Measurements from ENCODE around the gene C3orf70. TPM values are rescaled to one million over a fixed set of nuclear protein-coding genes. Genes with fewer than 3 reads are reported as not detected.
"Not testable (repeated sequence)": the region's sequence is repeated elsewhere in the genome, so short reads cannot be mapped to it uniquely, and the experiment has no call there.

The C3orf70 gene
- polyA plus RNA-seq, 3 donors, result 0.23 to 1.6 (median 1.1) TPM

DNA sequence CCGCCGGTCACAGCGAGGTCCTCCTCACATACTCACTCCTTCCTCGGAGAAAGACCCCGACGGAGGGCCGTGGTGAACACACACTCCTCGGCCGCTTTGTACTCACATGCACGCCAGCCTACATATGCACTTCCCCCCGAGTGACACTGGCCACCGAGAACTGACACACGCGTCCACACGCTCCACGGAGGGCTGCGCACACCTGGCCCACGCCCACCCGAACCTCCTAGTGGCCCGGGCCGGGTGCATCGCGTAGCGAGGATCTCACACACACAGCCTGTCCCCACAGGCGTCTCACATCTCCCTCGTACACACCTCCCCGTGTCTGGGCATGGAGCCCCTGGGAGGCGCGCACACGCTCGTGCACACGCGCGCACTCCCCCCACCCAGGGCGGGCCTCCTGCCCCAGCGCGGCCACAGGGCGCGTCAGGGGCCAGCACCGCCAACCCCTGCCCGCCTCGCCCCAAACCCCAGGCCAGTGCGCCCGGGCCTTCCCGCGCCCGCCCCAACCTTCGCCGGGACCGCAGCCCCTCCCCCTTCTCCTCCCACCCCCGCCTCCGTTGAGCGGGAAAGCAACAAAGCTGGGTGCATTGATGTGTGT, 411 bp upstream of the C3orf70 start:
- no peak overlapping the region for H3K27ac ChIP-seq (ENCODE audit: low read depth, low read length)
- WGBS, 3 donors, result 1 to 2% (median 2%) methylated on average over 47 to 53 of the region's 53 CpGs

DNA sequence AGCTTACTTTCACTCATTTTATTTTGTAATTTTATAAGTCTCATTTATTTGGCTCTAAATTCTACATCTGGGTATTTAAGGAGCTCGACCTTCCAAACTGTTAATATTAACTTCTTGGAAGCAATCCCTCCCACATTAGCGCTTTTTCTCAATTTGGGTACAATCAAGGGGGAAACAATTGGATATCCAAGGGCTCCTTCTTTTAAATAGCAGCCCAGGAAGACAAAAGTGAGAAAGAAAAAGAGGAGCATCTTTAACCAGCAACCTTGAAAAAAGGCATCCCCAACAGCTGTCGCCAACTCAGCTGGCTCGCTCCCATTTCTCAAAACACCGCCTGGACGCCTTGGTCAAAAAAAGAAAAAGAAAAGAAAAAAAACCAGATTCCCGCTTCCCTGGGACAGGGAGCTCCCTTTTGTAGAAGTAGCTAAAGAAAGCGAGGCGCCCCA, 873 bp downstream of the C3orf70 start:
- WGBS, 3 donors, result 4 to 5% (median 5%) methylated on average over 9 of the region's 9 CpGs
- no peak overlapping the region for H3K27ac ChIP-seq (ENCODE audit: low read depth, low read length)

DNA sequence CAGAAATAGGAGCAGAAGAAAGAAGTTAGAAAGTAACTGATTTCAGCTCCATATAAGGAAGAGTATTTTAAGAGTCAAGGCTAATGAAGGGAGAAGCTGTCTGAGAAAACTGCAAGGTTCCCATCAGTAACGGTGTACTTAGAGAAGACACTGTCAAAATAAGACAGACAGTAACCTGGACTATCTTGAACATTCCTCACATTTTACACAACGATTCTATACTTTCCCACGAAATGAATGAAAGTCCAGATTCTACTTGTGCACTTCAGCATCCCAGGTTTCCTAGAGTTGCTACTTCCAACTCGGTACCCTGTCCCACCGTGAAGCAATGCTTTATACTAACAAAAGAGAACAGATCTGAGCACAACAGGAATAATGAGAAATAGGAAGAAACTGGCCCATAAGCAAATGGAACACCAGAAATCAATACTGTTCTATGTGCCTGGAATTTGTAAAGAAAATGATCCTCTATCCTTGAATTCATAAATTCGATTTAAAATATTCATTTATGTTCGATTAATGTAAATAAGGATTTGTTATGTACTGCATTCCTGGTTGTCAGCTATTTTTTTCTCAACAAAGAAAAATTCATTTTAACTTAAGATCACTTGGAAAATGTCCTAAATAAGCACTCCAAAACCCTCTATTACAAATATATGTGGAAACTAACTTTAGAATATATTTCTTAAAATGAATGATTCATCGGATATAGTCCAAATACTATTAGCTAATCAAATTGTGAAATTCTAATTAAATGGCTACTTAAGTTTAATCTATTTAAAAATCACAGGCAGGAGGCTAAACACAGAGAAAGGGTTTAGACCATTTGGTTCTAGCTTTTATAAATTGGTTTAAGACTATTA, 1.5 kb downstream of the C3orf70 start:
- H3K27ac ChIP-seq (ENCODE audit: low read depth, low read length), result no peak overlapping the region
- WGBS, 3 donors, result 47 to 69% (median 69%) methylated on average over 8 of the region's 8 CpGs

DNA sequence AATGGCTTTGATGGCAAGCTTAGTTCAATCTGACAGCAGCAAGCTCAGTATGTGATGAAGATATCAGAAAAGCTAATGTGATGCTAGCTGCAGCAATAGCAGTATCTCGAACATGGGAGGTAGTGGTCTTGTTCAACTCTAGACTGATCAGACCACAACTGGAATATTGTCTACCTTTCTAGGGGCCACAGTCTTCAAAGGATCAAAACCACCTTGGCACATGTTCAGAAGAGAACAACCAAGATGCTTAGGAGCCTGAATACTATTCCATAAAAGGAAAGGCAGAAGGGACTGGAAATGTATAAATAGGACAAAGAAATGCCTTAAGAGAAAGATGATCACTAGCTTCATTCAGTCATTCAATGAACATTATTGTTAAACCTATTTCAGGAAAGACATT, 2.3 kb downstream of the C3orf70 start:
- WGBS, 3 donors, result 84 to 92% (median 88%) methylated on average over 1 of the region's 1 CpG
- H3K27ac ChIP-seq (ENCODE audit: low read depth, low read length), result no peak overlapping the region

DNA sequence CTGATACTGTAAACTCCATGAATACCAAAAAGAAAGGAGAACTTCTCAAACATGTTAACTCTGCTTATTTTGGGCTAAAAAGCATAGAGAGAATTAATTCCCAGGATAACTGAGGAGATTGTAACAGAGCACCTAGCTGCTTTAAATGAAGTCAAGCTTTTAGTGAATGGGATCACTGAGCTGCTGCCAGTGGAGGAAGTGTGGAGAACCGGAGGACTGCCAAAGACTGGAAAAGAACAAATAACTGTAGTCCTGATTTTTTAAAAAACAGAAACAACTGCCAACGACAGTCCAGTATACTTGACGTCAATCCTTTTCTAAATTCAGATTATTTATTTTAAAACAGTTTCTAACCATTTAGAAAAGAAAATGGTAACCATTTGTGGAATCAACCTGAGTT, 3.3 kb downstream of the C3orf70 start:
- H3K27ac ChIP-seq (ENCODE audit: low read depth, low read length), result no peak overlapping the region
- WGBS, 3 donors, result 48 to 62% (median 60%) methylated on average over 3 of the region's 3 CpGs

DNA sequence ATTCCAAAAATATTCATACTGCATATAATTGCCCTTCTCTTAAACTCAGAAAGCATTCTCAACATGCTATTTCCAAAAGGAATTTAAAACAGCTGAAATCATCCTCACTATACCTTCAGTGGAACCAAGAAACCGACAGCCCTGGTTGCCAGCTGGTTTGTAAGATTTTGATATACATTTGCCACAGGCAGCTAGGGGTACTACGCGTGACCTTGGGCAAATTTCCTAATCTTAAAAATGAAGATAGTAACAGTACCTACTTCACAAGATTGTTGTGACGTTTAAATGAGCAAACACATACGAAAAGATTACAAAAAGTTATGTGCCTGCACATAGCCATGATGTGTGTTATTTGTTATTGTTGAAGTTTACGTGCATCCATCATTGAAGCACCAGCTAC, 7.3 kb downstream of the C3orf70 start:
- H3K27ac ChIP-seq (ENCODE audit: low read depth, low read length), result no peak overlapping the region
- 75 to 95% (median 94%) methylated on average over 6 of the region's 6 CpGs for WGBS, 3 donors

DNA sequence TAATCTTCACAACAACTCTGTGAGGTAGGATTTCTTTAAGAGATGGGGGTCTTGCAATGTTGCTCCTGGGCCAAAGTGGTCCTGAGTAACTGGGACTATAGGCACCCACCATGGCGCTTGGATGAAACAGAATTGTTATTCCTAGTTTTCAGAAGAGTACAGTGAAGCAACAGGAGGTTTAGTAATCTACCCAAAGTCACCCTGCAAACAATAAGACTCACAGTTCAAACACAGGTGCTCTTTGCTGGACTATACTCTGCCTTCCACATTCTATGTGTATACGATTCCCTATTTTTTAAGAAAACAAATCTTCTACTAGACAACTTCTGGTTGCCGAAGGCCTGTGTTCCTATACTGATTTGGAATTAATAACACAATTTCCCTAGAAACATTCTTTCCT, 8.1 kb downstream of the C3orf70 start:
- no peak overlapping the region for H3K27ac ChIP-seq (ENCODE audit: low read depth, low read length)
- WGBS, 3 donors, result 88 to 95% (median 89%) methylated on average over 3 of the region's 3 CpGs

DNA sequence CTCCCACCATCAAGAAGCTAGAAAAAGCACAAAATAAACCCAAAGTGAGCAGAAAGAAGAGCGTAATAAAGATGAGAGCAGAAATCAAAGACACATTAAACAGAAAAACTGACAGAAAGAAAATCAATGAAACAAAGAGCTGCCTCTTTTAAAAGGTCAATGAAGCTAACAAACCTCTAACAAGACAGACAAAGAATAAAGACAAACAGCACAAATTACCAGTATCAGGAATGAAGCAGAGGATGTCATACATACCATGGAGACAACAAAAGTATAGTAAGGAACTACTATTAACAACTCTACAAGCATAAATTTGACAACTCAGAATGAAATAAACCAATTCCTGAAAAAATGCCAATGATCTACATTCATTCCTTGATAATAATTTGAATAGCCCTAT, 15.0 kb downstream of the C3orf70 start:
- WGBS, 3 donors, result 97 to 100% (median 99%) methylated on average over 1 of the region's 1 CpG
- no peak overlapping the region for H3K27ac ChIP-seq (ENCODE audit: low read depth, low read length)

DNA sequence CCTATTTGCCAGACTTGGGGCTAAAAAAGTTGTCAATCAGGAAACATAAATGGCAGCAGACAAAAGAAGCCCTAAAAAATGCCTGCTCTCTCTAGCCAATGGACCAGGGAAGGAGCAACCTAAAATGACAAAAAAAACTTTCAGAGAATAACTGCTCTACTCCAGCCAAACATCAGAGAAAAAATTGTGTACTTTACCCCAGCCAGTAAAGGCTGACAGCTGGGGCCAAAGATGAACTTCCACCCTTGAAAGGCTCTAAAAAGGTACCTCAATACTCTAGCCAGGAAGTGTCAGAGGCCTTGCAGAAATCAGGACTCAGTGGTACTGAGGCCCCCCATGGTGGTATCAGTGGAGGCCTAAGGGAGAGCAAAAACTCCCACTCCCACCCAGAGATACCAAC, 18.4 kb downstream of the C3orf70 start:
- no peak overlapping the region for H3K27ac ChIP-seq (ENCODE audit: low read depth, low read length)

DNA sequence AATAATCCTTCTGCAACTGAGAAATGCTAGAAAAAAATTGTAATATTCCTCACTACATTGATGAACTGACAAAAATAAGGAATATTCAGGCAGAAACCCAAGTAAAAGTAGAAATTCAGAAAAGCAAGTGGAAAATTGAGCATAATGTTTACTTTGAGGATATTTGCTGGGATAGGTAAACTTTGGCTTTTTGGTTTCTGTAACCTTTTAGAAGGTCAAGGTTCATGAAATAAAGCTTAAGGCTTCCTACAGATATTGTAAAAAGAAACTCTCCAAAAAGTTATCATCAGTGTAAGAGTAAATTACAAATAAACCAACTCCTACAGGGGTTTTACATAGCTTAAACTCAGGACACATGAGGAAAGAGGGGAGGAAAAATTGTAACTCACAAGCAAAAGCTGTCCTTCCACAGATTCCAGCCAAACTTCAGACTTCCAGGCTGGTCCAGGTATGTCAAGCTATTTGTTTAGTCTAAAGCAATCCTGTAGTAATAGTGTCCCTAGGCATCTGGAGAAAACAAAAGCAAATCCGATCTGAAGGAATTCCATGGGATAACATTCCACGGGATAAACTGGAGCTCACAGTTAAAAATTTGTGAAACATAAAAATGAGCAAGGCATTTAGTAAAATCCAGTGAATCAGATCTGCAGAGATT, 21.1 kb downstream of the C3orf70 start:
- H3K27ac ChIP-seq (ENCODE audit: low read depth, low read length), result no peak overlapping the region
- 68 to 87% (median 82%) methylated on average over 2 of the region's 2 CpGs for WGBS, 3 donors

DNA sequence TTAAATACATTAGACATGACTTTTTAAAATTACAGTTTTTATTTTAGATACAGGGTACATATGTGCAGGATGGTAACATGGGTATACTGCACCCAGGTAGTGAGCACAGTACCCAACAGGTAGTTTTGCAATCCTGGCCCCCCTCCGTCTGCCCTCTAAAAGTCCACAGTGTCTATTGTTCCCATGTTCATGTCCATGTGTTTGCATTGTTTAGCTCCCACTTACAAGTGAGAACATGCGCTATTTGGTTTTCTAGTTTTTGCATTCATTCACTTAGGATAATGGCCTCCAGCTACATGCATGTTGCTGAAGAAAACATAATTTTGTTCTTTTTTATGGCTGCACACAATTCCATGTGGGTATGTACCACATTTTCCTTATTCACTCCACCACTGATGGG, 23.8 kb downstream of the C3orf70 start:
- no peak overlapping the region for H3K27ac ChIP-seq (ENCODE audit: low read depth, low read length)
- 94 to 96% (median 95%) methylated on average over 2 of the region's 2 CpGs for WGBS, 3 donors

DNA sequence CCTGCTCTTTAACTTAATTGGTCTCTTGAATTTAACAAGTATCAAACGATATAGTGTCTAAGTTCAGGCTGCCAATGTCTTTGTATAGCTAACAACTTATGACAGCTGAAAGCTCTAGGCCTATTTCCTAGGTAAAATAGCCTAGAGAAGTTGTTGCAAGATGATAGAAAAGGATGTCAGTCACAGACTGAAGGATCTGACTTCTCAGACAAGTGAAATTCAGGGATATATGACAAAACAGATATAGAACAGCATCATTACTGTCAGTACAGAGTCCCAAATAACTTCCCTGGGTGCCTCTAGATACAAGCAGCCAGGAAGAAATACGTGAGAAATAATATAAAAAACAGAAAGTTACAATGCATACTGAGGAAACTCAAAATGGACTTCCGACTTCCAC, 26.7 kb downstream of the C3orf70 start:
- H3K27ac ChIP-seq (ENCODE audit: low read depth, low read length), result no peak overlapping the region
- 90 to 92% (median 91%) methylated on average over 3 of the region's 3 CpGs for WGBS, 3 donors

DNA sequence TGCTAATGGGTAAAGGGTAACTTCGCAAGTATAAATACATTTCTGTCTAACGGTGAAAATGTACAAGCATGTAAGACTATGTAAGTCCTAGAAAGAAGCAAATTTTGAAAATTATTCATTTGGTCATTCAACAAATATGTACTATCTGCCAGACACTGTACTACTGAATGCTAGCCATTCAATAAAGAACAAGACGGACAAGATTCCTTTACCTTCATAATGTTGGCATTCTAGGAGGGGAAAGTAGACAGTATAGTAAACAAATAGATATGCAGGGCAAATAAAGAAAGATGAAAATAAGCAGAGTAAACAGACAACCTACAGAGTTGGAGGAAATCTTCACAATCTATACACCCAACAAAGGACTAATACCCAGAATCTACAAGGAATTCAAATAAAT, 32.7 kb downstream of the C3orf70 start:
- 90 to 100% (median 95%) methylated on average over 3 of the region's 3 CpGs for WGBS, 3 donors
- no peak overlapping the region for H3K27ac ChIP-seq (ENCODE audit: low read depth, low read length)

DNA sequence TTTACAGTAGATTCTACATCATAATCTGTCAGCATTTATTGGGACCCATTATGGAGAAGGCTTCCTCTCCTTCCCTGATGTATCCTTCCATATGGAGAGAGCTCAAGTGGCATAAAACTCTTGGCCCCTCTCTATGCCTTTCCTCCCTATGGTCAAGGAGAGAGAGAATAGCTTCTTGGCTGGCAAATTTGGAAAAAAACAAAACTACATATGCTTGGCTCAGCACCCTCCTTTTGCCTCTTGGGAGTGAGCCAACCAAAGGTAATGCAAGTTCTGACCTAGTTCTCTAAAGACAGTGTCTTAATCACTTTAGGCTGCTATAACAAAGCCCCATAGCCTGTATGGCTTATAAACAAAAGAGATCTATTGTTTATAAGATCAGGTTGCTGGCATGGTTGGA, 37.5 kb downstream of the C3orf70 start:
- no peak overlapping the region for H3K27ac ChIP-seq (ENCODE audit: low read depth, low read length)

DNA sequence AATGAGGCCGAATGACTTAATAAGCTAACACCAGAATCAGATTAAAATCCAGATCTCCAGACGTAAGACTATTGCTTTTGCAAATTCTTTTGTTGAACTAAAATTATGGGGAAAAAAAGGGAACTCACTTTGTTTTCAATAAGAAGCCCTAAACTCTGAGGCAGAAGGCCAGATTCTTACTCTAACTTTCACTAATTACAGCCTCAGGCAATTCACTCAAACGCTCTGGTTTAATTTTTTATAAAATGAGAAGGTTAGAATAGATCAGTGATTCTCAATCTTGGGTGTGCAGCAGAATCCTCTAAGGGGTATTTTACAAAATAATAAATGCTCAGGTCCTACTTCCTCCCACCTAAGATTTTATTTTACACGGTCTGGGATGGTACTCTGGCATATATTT, 38.1 kb downstream of the C3orf70 start:
- 68 to 77% (median 75%) methylated on average over 4 of the region's 4 CpGs for WGBS, 3 donors
- H3K27ac ChIP-seq (ENCODE audit: low read depth, low read length), result no peak overlapping the region

DNA sequence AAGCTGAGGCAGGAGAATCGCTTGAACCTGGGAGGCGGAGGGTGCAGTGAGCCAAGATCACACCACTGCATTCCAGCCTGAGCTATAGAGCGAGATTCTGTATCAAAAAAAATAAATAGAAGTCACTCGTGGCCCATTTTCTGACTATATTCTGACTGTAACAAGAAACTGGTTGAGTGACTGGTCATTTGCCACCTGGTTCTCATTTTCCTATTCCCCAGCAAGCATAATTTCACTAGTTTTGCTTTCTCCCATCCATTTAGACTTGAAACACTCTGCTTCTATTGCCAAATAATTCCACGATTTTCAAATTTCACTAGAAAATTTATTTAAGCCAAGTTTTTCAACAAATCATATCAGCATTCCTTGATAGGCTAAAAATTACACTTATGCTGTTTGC, 40.7 kb downstream of the C3orf70 start:
- 81 to 92% (median 91%) methylated on average over 5 of the region's 5 CpGs for WGBS, 3 donors
- no peak overlapping the region for H3K27ac ChIP-seq (ENCODE audit: low read depth, low read length)

DNA sequence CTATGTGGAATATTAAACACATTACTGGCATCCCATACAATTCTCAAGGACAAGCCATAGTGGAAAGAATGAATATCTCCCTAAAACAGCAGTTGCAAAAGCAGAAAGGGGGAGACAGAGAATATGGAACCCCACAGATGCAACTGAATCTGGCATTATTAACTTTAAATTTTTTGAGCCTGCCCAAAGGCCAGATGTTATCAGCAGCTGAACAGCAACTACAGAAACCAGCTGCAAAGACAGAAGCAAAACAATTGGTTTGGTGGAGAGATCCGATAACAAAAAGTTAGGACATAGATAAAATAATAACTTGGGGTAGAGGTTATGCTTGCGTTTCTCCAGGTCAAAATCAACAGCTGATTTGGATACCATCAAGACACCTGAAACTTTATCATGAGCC, 43.8 kb downstream of the C3orf70 start:
- WGBS, 3 donors, result 87 to 93% (median 90%) methylated on average over 2 of the region's 2 CpGs
- not testable (repeated sequence) for H3K27ac ChIP-seq (ENCODE audit: low read depth, low read length)

DNA sequence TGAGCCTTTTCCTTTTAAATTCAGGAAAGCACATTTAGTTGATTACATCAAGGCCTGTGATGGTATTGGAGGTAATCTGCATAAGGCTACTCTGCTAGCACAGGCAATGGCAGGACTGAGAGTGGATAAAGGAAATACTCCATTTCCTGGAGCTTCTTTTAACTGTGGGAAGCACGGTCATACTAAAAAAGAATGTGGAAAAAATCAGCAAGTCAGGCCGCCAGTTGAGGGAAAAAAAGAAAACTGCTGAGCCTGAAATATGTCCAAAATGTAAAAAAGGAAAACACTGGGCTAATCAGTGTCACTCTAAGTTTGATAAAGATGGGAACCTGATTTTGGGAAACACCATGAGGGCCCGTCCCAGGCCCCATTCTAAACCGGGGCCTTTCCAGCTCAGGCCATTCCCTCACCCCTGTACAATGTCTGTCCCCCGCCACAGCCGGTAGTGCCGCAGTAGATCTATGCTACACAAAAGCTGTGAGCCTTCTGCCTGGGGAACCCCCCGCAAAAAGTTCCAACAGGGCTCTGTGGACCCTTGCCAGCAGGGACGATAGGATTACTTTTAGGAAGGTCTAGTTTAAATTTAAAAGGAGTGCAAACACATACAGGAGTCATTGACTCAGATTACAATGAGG, 46.5 kb downstream of the C3orf70 start:
- 51 to 63% (median 52%) methylated on average over 9 of the region's 9 CpGs for WGBS, 3 donors
- H3K27ac ChIP-seq (ENCODE audit: low read depth, low read length), result not testable (repeated sequence)
